Activated T-helper 1 cell treated with Interleukin-2 at 50 U/mL for 16 hours (primary cell): Measurements from ENCODE around the gene MAP4K5.
A peak's percentile ranks its signal among the peaks of the same experiment; 100 is the strongest.
"Not testable (repeated sequence)": the region's sequence is repeated elsewhere in the genome, so short reads cannot be mapped to it uniquely, and the experiment has no call there.

Experiments
- DNase-seq: peaks from one replicate; pipeline ENCODE4 v3.0.0-alpha.2; 2020; ENCODE audit warnings: low read depth

MAP4K5 gene

GRCh38 chr14:50531595-50532501 lies 521 bp downstream of the MAP4K5 start:
- peak; percentile 12 for DNase-seq

GRCh38 chr14:50530794-50531365 lies 1.5 kb downstream of the MAP4K5 start:
- no peak for DNase-seq

- DNase-seq: no peak
These were observed 2.0 kb downstream of the MAP4K5 start for GRCh38 chr14:50530358-50530757.

GRCh38 chr14:50529288-50530179 lies 2.8 kb downstream of the MAP4K5 start:
- DNase-seq: no peak

GRCh38 chr14:50528000-50528399 lies 4.4 kb downstream of the MAP4K5 start:
- no peak for DNase-seq

GRCh38 chr14:50524731-50525515 lies 7.4 kb downstream of the MAP4K5 start:
- no peak for DNase-seq

GRCh38 chr14:50524060-50524459 lies 8.3 kb downstream of the MAP4K5 start:
- no peak for DNase-seq

GRCh38 chr14:50523271-50524041 lies 8.9 kb downstream of the MAP4K5 start:
- DNase-seq: no peak

- DNase-seq: no peak
These were observed 10.4 kb downstream of the MAP4K5 start for GRCh38 chr14:50521912-50522341.

- no peak for DNase-seq
These were observed 11.2 kb downstream of the MAP4K5 start for GRCh38 chr14:50520947-50521815.

- DNase-seq: no peak
These were observed 16.3 kb downstream of the MAP4K5 start for GRCh38 chr14:50516091-50516490.

- DNase-seq: no peak
These were observed 19.9 kb downstream of the MAP4K5 start for GRCh38 chr14:50512463-50512862.

- DNase-seq: no peak
These were observed 22.2 kb downstream of the MAP4K5 start for GRCh38 chr14:50510157-50510556.

- not testable (repeated sequence) for DNase-seq
These were observed 25.3 kb downstream of the MAP4K5 start for GRCh38 chr14:50507078-50507477.

- no peak for DNase-seq
These were observed 30.7 kb downstream of the MAP4K5 start for GRCh38 chr14:50501642-50502041.

- DNase-seq: no peak
These were observed 35.0 kb downstream of the MAP4K5 start for GRCh38 chr14:50497351-50497750.

- no peak for DNase-seq
These were observed 42.5 kb downstream of the MAP4K5 start for GRCh38 chr14:50489851-50490250.

- DNase-seq: no peak
These were observed 43.8 kb downstream of the MAP4K5 start for GRCh38 chr14:50488521-50488920.

GRCh38 chr14:50479041-50479440 lies 53.3 kb downstream of the MAP4K5 start:
- no peak for DNase-seq

- DNase-seq: no peak
These were observed 54.6 kb downstream of the MAP4K5 start for GRCh38 chr14:50477760-50478159.
